Gastrocnemius medialis (tissue), 4 donors: ENCODE results near the gene NEK10.

Experiments used
- CTCF ChIP-seq, 5 experiments: fragments of 450-650 bp in 3 of 5; fragments of 200-600 bp in 2 of 5; sonication (generic) in 2 of 5; IDR thresholded peaks in 4 of 5; conservative IDR thresholded peaks in 1 of 5; 1 replicate in 4 of 5; 2 replicates in 1 of 5; pipeline ENCODE4 v1.5.1; 2016 to 2019; ENCODE audit warnings: antibody characterized with exemption in 5 of 5, mild to moderate bottlenecking in 3 of 5, moderate library complexity in 3 of 5
- POLR2A ChIP-seq, 2 donors: fragments of 450-650 bp; IDR thresholded peaks; one replicate each; pipeline ENCODE4 v1.6.1; 2017; ENCODE audit warnings: antibody characterized with exemption in 2 of 2, mild to moderate bottlenecking in 2 of 2, moderate library complexity in 2 of 2

- no peak for TF ChIP-seq CTCF (IDR thresholded peaks at IDR 0.05 in 4 of 5, conservative IDR thresholded peaks at IDR 0.05 in 1 of 5)
- no peak for TF ChIP-seq POLR2A (IDR thresholded peaks at IDR 0.05)
Measured at GRCh38 chr3:27271890-27272289, 97.3 kb downstream of the NEK10 start.
